Endothelial cell of umbilical vein (primary cell): Measurements from ENCODE around the gene CELSR3. TPM values are rescaled to one million over a fixed set of nuclear protein-coding genes. Genes with fewer than 3 reads are reported as not detected.

ENCODE experiments used
- BruUV-seq: library from RNA; stranded (reverse); fragments of 400-500 nt; replicated peaks from 2 replicates; lab custom pipeline; 2021; lab: Mats Ljungman, UMichigan
- CTCF ChIA-PET: fragments of 300-600, 350-600 bp; sonication (Branson Sonifier 250); formaldehyde crosslinking; loops from one replicate; lab custom pipeline; 2021; ENCODE audit warnings: antibody characterized with exemption, inconsistent platforms; lab: Charles Lee
- POLR2A ChIA-PET: fragments of 300-600, 350-600 bp; sonication (Branson Sonifier 250); formaldehyde crosslinking; loops from one replicate; lab custom pipeline; 2021; ENCODE audit warnings: antibody characterized with exemption, inconsistent platforms; lab: Charles Lee
- DNase-seq: peaks from one replicate; pipeline ENCODE4 v3.0.0-alpha.2; 2011; ENCODE audit warnings: low read depth, low spot score
- FAIRE-seq: peaks from 2 replicates; lab custom pipeline; 2011; peaks lifted over from hg19 to GRCh38; lab: Jason Lieb, UNC
- H2AFZ ChIP-seq: 2 replicates; pipeline ENCODE4 v1.6.0; 2012; ENCODE audit warnings: low read depth, low read length, control low read depth, inconsistent platforms
- H3K27ac ChIP-seq: 2 replicates; pipeline ENCODE4 v1.5.1; 2011; ENCODE audit warnings: low read depth, mild to moderate bottlenecking, control low read depth, low read length, moderate library complexity; ENCODE audit not compliant: insufficient read depth
- H3K27me3 ChIP-seq, 2 experiments: 2 replicates each; pipeline versions ENCODE4 v1.6.0 to v1.6.1; 2011; ENCODE audit warnings: low read length in 2 of 2, mixed read lengths in 1 of 2; ENCODE audit not compliant: control insufficient read depth in 2 of 2, insufficient read depth in 2 of 2
- H3K36me3 ChIP-seq, 2 experiments: 2 replicates in 1 of 2; 3 replicates in 1 of 2; pipeline ENCODE4 v1.5.1; 2011; ENCODE audit warnings: low read length in 2 of 2, mild to moderate bottlenecking in 1 of 2, moderate library complexity in 1 of 2; ENCODE audit not compliant: control insufficient read depth in 2 of 2, insufficient read depth in 2 of 2; ENCODE audit errors: extremely low read depth in 1 of 2
- H3K4me1 ChIP-seq: 3 replicates; pipeline ENCODE4 v1.5.1; 2011; ENCODE audit warnings: mild to moderate bottlenecking, low read length; ENCODE audit not compliant: control insufficient read depth, insufficient read depth; ENCODE audit errors: extremely low read depth
- H3K4me2 ChIP-seq: 2 replicates; pipeline ENCODE4 v1.6.1; 2011; ENCODE audit warnings: low read length, control low read depth, mixed read lengths; ENCODE audit not compliant: insufficient read depth
- H3K4me3 ChIP-seq, 3 experiments: fragments of 200-600 bp in 1 of 3; sonication (generic), shearing (Covaris generic) in 1 of 3; replicated peaks in 1 of 3; 2 replicates each; pipeline ENCODE4 v1.5.1; 2011 to 2016; ENCODE audit warnings: control low read depth in 3 of 3, low read length in 3 of 3, mild to moderate bottlenecking in 2 of 3, inconsistent platforms in 1 of 3, low read depth in 1 of 3, moderate library complexity in 1 of 3; ENCODE audit not compliant: insufficient read depth in 1 of 3
- H3K79me2 ChIP-seq: 2 replicates; pipeline ENCODE4 v1.6.0; 2012; ENCODE audit warnings: low read length, inconsistent platforms; ENCODE audit not compliant: control insufficient read depth, insufficient read depth
- H3K9ac ChIP-seq: replicated peaks from 2 replicates; pipeline ENCODE3; 2011; ENCODE audit warnings: low read length, control low read depth; ENCODE audit not compliant: insufficient read depth; ENCODE audit errors: extremely low read depth
- H3K9me1 ChIP-seq: replicated peaks from 3 replicates; pipeline ENCODE4 v1.6.0; 2011; ENCODE audit warnings: mild to moderate bottlenecking, low read length; ENCODE audit not compliant: control insufficient read depth, insufficient read depth; ENCODE audit errors: extremely low read depth
- H3K9me3 ChIP-seq: replicated peaks from 2 replicates; pipeline ENCODE4 v1.5.1; 2012; ENCODE audit warnings: low read length, inconsistent platforms; ENCODE audit not compliant: control insufficient read depth, insufficient read depth
- H4K20me1 ChIP-seq: replicated peaks from 2 replicates; pipeline ENCODE3; 2011; ENCODE audit warnings: mild to moderate bottlenecking, low read length; ENCODE audit not compliant: control insufficient read depth, insufficient read depth; ENCODE audit errors: extremely low read depth
- CTCF ChIP-seq, 2 donors: IDR thresholded peaks; 1 replicate in 1 of 2; 2 replicates in 1 of 2; pipeline ENCODE4 v1.5.1; 2011; ENCODE audit warnings: low read length in 2 of 2, mild to moderate bottlenecking in 2 of 2, moderate library complexity in 2 of 2, control low read depth in 1 of 2, inconsistent platforms in 1 of 2, low read depth in 1 of 2; ENCODE audit not compliant: insufficient read depth in 1 of 2; ENCODE audit errors: extremely low read depth in 1 of 2
- EZH2 ChIP-seq: IDR thresholded peaks from 2 replicates; pipeline ENCODE4 v1.6.1; 2012; ENCODE audit warnings: borderline replicate concordance, low read depth, mild to moderate bottlenecking, moderate library complexity, low read length, inconsistent platforms; ENCODE audit not compliant: severe bottlenecking
- FOS ChIP-seq: IDR thresholded peaks from 2 replicates; pipeline ENCODE4 v1.6.1; 2011; ENCODE audit warnings: mild to moderate bottlenecking, low read length, moderate library complexity, borderline replicate concordance; ENCODE audit not compliant: insufficient read depth
- GATA2 ChIP-seq: IDR thresholded peaks from 2 replicates; pipeline ENCODE4 v1.7.0; 2011; ENCODE audit warnings: low read depth, mild to moderate bottlenecking, moderate library complexity, mixed read lengths, low read length; ENCODE audit not compliant: insufficient read length, insufficient read depth
- JUN ChIP-seq: IDR thresholded peaks from 2 replicates; pipeline ENCODE4 v1.6.1; 2011; ENCODE audit warnings: borderline replicate concordance, low read depth; ENCODE audit not compliant: insufficient read length, insufficient read depth
- MYC ChIP-seq: IDR thresholded peaks from one replicate; pipeline ENCODE4 v1.6.1; 2011; ENCODE audit warnings: mild to moderate bottlenecking, low read depth, low read length
- POLR2A ChIP-seq: IDR thresholded peaks from 2 replicates; pipeline ENCODE4 v1.6.1; 2012; ENCODE audit warnings: low read depth, mild to moderate bottlenecking, control low read depth, low read length
- POLR2AphosphoS5 ChIP-seq: IDR thresholded peaks from 2 replicates; pipeline ENCODE4 v1.6.1; 2012; ENCODE audit warnings: low read depth, mild to moderate bottlenecking, control low read depth, low read length, moderate library complexity; ENCODE audit not compliant: insufficient read depth
- dilution Hi-C: fragments of 300-500 bp; cut with MboI; formaldehyde crosslinking; loops from one replicate; pipeline ENCODE4 v1.15.0; 2019; ENCODE audit warnings: low sequenced_read_pairs; ENCODE audit not compliant: extremely low pct_ligation_motif_present
- intact Hi-C: fragments of 100-400 bp; cut with micrococcal nuclease; formaldehyde crosslinking; loops from one replicate; pipeline ENCODE4 v1.10.0; 2022
- polyA plus RNA-seq, 4 experiments: library from polyadenylated mRNA; depleted of rRNA in 3 of 4; stranded (reverse) in 3 of 4; unstranded in 1 of 4; fragments of >200 nt; gene quantifications; 2 replicates each; pipeline versions ENCODE4 v1.2.1 to v1.2.3, GENCODE V29; 2011 to 2012; ENCODE audit warnings: missing spikeins in 1 of 4
- total RNA-seq: library from RNA; stranded (reverse); gene quantifications from 2 replicates; pipeline ENCODE4 v1.2.3, GENCODE V29; 2021

CELSR3 gene
- total and polyA plus RNA-seq, 2 donors (not counting 3 experiments of a cell fraction or from before 2014, with no cell fraction given): 0.25 to 0.71 TPM

- POLR2A ChIA-PET: no interaction called here
These were observed 9.6 kb downstream of the CELSR3 start for GRCh38 chr3:48652923-48653715.

More at GRCh38 chr3:48652923-48653715, 9.6 kb downstream of the CELSR3 start:
- no peak for TF ChIP-seq JUN
- no peak for TF ChIP-seq MYC
- no peak for TF ChIP-seq EZH2
- no peak for TF ChIP-seq POLR2A
- TF ChIP-seq GATA2: no peak
- no peak for TF ChIP-seq FOS
- TF ChIP-seq POLR2AphosphoS5: no peak
- TF ChIP-seq CTCF (IDR thresholded peaks at IDR 0.05; ENCODE audit: extremely low read depth in 1 of 2, insufficient read depth in 1 of 2, low read depth in 1 of 2, low read length in 2 of 2): no peak
- no peak overlapping the region for H2AFZ ChIP-seq
- H3K9ac ChIP-seq: no peak overlapping the region
- intact Hi-C loops: no loop called here
- H3K79me2 ChIP-seq: no peaks in the 10 kb centered on the region
- H3K27me3 ChIP-seq: no peaks in the 10 kb centered on the region
- FAIRE-seq: no peak
- dilution Hi-C loops: no loop called here
- no peaks in the 10 kb centered on the region for H3K36me3 ChIP-seq
- H3K9me3 ChIP-seq: no peaks in the 10 kb centered on the region
- H3K9me1 ChIP-seq: no peaks in the 10 kb centered on the region
- CTCF ChIA-PET: interaction anchor here (1.0 to 5.1 kb wide), 2 partner anchors 18 to 217 kb away, joined by 3 to 32 read pairs; partner anchors contain the start of gene SLC26A6
- no peak overlapping the region for H3K27ac ChIP-seq
- H3K4me3 ChIP-seq: no peak overlapping the region
- no peak overlapping the region for H3K4me2 ChIP-seq
- H4K20me1 ChIP-seq: no peaks in the 10 kb centered on the region
- H3K4me1 ChIP-seq: peaks cover 7% of the 10 kb centered on the region
- no peak for DNase-seq
- BruUV-seq: no TSS peak
